HG03103 (cell line): ENCODE results near the gene ALDH5A1.
"Not testable (repeated sequence)": the region's sequence is repeated elsewhere in the genome, so short reads cannot be mapped to it uniquely, and the experiment has no call there.

Experiments used
- ATAC-seq: cut with Tn5 transposase; IDR thresholded peaks from one replicate; pipeline ENCODE4 v1.9.1; 2021; ENCODE audit warnings: low read depth; ENCODE audit not compliant: unreplicated experiment

The ALDH5A1 gene

GRCh38 chr6:24484657-24485323 lies 10.0 kb upstream of the ALDH5A1 start:
- no peak for ATAC-seq

GRCh38 chr6:24486065-24486464 lies 8.7 kb upstream of the ALDH5A1 start:
- no peak for ATAC-seq

GRCh38 chr6:24489470-24489869 lies 5.3 kb upstream of the ALDH5A1 start, which contains the start of gene GPLD1:
TSS of gene GPLD1 (minus strand) at chr6:24489578. CDS start at chr6:24489511, 67 bp downstream.
- ATAC-seq = no peak

- ATAC-seq = no peak
Observed at GRCh38 chr6:24489881-24490280, 4.9 kb upstream of the ALDH5A1 start.

GRCh38 chr6:24490948-24491347 lies 3.8 kb upstream of the ALDH5A1 start:
- ATAC-seq = no peak

- no peak for ATAC-seq
Observed at GRCh38 chr6:24492475-24492874, 2.3 kb upstream of the ALDH5A1 start.

- ATAC-seq = peak; percentile 5
Observed at GRCh38 chr6:24493945-24494820, 586 bp upstream of the ALDH5A1 start.

- ATAC-seq = no peak
Observed at GRCh38 chr6:24497254-24497970, 2.6 kb downstream of the ALDH5A1 start.

- ATAC-seq = no peak
Observed at GRCh38 chr6:24500683-24501082, 5.9 kb downstream of the ALDH5A1 start.

GRCh38 chr6:24501374-24501773 lies 6.6 kb downstream of the ALDH5A1 start:
- no peak for ATAC-seq

- ATAC-seq = no peak
Observed at GRCh38 chr6:24501914-24502313, 7.1 kb downstream of the ALDH5A1 start.

GRCh38 chr6:24504287-24504648 lies 9.5 kb downstream of the ALDH5A1 start:
- ATAC-seq = no peak

GRCh38 chr6:24504649-24505586 lies 10.1 kb downstream of the ALDH5A1 start:
- no peak for ATAC-seq

GRCh38 chr6:24506814-24507520 lies 12.2 kb downstream of the ALDH5A1 start:
- no peak for ATAC-seq

GRCh38 chr6:24511976-24512375 lies 17.2 kb downstream of the ALDH5A1 start:
- ATAC-seq = not testable (repeated sequence)

GRCh38 chr6:24513602-24514001 lies 18.8 kb downstream of the ALDH5A1 start:
- no peak for ATAC-seq

GRCh38 chr6:24517659-24518543 lies 23.1 kb downstream of the ALDH5A1 start:
- peak; percentile 65 for ATAC-seq

- no peak for ATAC-seq
Observed at GRCh38 chr6:24520929-24521546, 26.3 kb downstream of the ALDH5A1 start.
